Trophoblast cell (in vitro differentiated cells and primary cell): ENCODE measurements around the gene PRR35.
A peak's percentile ranks its signal among the peaks of the same experiment; 100 is the strongest.

Source experiments
- DNase-seq, 2 donors: peaks; one replicate each; pipeline ENCODE4 v3.0.0-alpha.2; 2016
- H2AFZ ChIP-seq: 2 replicates; pipeline ENCODE4 v1.6.1; 2013; ENCODE audit warnings: low read length, moderate library complexity, mild to moderate bottlenecking; ENCODE audit not compliant: insufficient read depth, poor library complexity
- H2AK5ac ChIP-seq: 2 replicates; pipeline ENCODE4 v1.6.1; 2013; ENCODE audit warnings: mild to moderate bottlenecking, low read length
- H2BK120ac ChIP-seq: 2 replicates; pipeline ENCODE4 v1.6.1; 2013; ENCODE audit warnings: low read length, mild to moderate bottlenecking, moderate library complexity; ENCODE audit not compliant: insufficient read depth, poor library complexity
- H2BK12ac ChIP-seq: 2 replicates; pipeline ENCODE4 v1.6.1; 2013; ENCODE audit warnings: mild to moderate bottlenecking, low read length, moderate library complexity
- H2BK5ac ChIP-seq: 2 replicates; pipeline ENCODE4 v1.6.1; 2013; ENCODE audit warnings: low read length, low read depth, moderate library complexity, mild to moderate bottlenecking; ENCODE audit not compliant: poor library complexity
- H3K14ac ChIP-seq: 2 replicates; pipeline ENCODE4 v1.6.1; 2013; ENCODE audit warnings: mild to moderate bottlenecking, low read length
- H3K18ac ChIP-seq: 2 replicates; pipeline ENCODE4 v1.6.1; 2013; ENCODE audit warnings: mild to moderate bottlenecking, low read length
- H3K23ac ChIP-seq: 2 replicates; pipeline ENCODE4 v1.6.1; 2013; ENCODE audit warnings: low read length
- H3K27ac ChIP-seq: 2 replicates; pipeline ENCODE4 v1.5.1; 2013; ENCODE audit warnings: low read depth, mild to moderate bottlenecking, inconsistent platforms, low read length, moderate library complexity
- H3K27me3 ChIP-seq: 2 replicates; pipeline ENCODE4 v1.6.1; 2013; ENCODE audit warnings: inconsistent platforms, mild to moderate bottlenecking, low read length, moderate library complexity; ENCODE audit not compliant: insufficient read depth
- H3K36me3 ChIP-seq, 2 experiments: 1 replicate in 1 of 2; 2 replicates in 1 of 2; pipeline ENCODE4 v1.6.1; 2013; ENCODE audit warnings: low read length in 2 of 2, mild to moderate bottlenecking in 2 of 2, moderate library complexity in 1 of 2; ENCODE audit not compliant: insufficient read depth in 2 of 2, control insufficient read depth in 1 of 2
- H3K4ac ChIP-seq: 2 replicates; pipeline ENCODE4 v1.6.1; 2013; ENCODE audit warnings: low read depth, mild to moderate bottlenecking, low read length, moderate library complexity
- H3K4me1 ChIP-seq, 2 experiments: 1 replicate in 1 of 2; 2 replicates in 1 of 2; pipeline ENCODE4 v1.6.1; 2013; ENCODE audit warnings: low read length in 2 of 2, mild to moderate bottlenecking in 2 of 2, moderate library complexity in 1 of 2; ENCODE audit not compliant: insufficient read depth in 2 of 2, control insufficient read depth in 1 of 2
- H3K4me2 ChIP-seq: 2 replicates; pipeline ENCODE4 v1.6.1; 2013; ENCODE audit warnings: inconsistent platforms, mild to moderate bottlenecking, low read length, moderate library complexity
- H3K4me3 ChIP-seq: 2 replicates; pipeline ENCODE4 v1.5.1; 2013; ENCODE audit warnings: mild to moderate bottlenecking, low read depth, low read length, inconsistent platforms
- H3K79me1 ChIP-seq: one replicate; pipeline ENCODE4 v1.6.1; 2013; ENCODE audit warnings: low read length
- H3K79me2 ChIP-seq: 2 replicates; pipeline ENCODE4 v1.6.1; 2013; ENCODE audit warnings: low read length, mild to moderate bottlenecking; ENCODE audit not compliant: control insufficient read depth, insufficient read depth, poor library complexity
- H3K9ac ChIP-seq: 2 replicates; pipeline ENCODE4 v1.6.1; 2013; ENCODE audit warnings: mild to moderate bottlenecking, low read length
- H3K9me3 ChIP-seq: 2 replicates; pipeline ENCODE4 v1.6.1; 2013; ENCODE audit warnings: low read depth, mild to moderate bottlenecking, control low read depth, inconsistent platforms, low read length; ENCODE audit not compliant: insufficient read depth
- H4K12ac ChIP-seq: 2 replicates; pipeline ENCODE4 v1.6.1; 2013; ENCODE audit warnings: low read depth, mild to moderate bottlenecking, low read length, moderate library complexity
- H4K8ac ChIP-seq: 2 replicates; pipeline ENCODE4 v1.6.1; 2013; ENCODE audit warnings: low read depth, mild to moderate bottlenecking, low read length, moderate library complexity
- H4K91ac ChIP-seq: one replicate; pipeline ENCODE4 v1.6.1; 2013; ENCODE audit warnings: low read depth, mild to moderate bottlenecking, low read length, moderate library complexity
- WGBS: extraction: QIAGEN DNeasy Blood & Tissue Kit; methylation state at CpG from one replicate; pipeline ENCODE4 v1.1.7; 2013; ENCODE audit warnings: missing lambda C conversion rate; ENCODE audit not compliant: insufficient read length, insufficient coverage; ENCODE audit errors: extremely low coverage; 5-methylcytosine and 5-hydroxymethylcytosine counted together

The PRR35 gene

GRCh38 chr16:580141-580945 lies 20.1 kb downstream of the PRR35 start:
- Histone ChIP-seq H3K4me3 (no peak overlapping the region), H3K14ac (no peak overlapping the region), H3K79me1 (no peaks in the 10 kb centered on the region), H2AFZ (no peak overlapping the region), H4K12ac (no peak overlapping the region), H3K18ac (no peak overlapping the region), H2BK12ac (no peak overlapping the region), H4K8ac (no peak overlapping the region), H3K27me3 (no peaks in the 10 kb centered on the region), H4K91ac (no peak overlapping the region), H3K27ac (no peak overlapping the region), H3K79me2 (no peaks in the 10 kb centered on the region), H3K23ac (no peak overlapping the region), H2BK120ac (no peak overlapping the region), H3K36me3 (peaks cover 22 to 26% of the 10 kb centered on the region in 2 experiments), H3K4me1 (no peaks in the 10 kb centered on the region), H3K4ac (no peak overlapping the region), H3K9me3 (peaks cover 15% of the 10 kb centered on the region), H2BK5ac (no peak overlapping the region), H3K9ac (no peak overlapping the region), H2AK5ac (no peak overlapping the region), H3K4me2 (no peak overlapping the region)
- no CpG with 5 or more reads among the region's 27 CpGs for WGBS
- DNase-seq = no peak

GRCh38 chr16:580946-581498 lies 20.8 kb downstream of the PRR35 start:
- no peaks in the 10 kb centered on the region for H3K27me3 ChIP-seq
- H3K27ac ChIP-seq = no peak overlapping the region
- no peak overlapping the region for H2BK5ac ChIP-seq
- H3K14ac ChIP-seq = no peak overlapping the region
- H4K8ac ChIP-seq = no peak overlapping the region
- H3K4me1 ChIP-seq = no peaks in the 10 kb centered on the region
- H3K4ac ChIP-seq = no peak overlapping the region
- no peak overlapping the region for H3K23ac ChIP-seq
- no peak overlapping the region for H2BK120ac ChIP-seq
- H2AFZ ChIP-seq = no peak overlapping the region
- DNase-seq = peak in 1 of 2 donors; percentile 43
- no peaks in the 10 kb centered on the region for H3K79me1 ChIP-seq
- no peak overlapping the region for H3K4me2 ChIP-seq
- no peak overlapping the region for H2BK12ac ChIP-seq
- H3K9me3 ChIP-seq = peaks cover 11% of the 10 kb centered on the region
- no peaks in the 10 kb centered on the region for H3K79me2 ChIP-seq
- no CpG with 5 or more reads among the region's 19 CpGs for whole genome bisulfite sequencing
- H4K91ac ChIP-seq = no peak overlapping the region
- H2AK5ac ChIP-seq = no peak overlapping the region
- no peak overlapping the region for H3K4me3 ChIP-seq
- peaks cover 15 to 20% of the 10 kb centered on the region in 2 experiments for H3K36me3 ChIP-seq
- no peak overlapping the region for H4K12ac ChIP-seq
- H3K18ac ChIP-seq = no peak overlapping the region
- H3K9ac ChIP-seq = no peak overlapping the region

GRCh38 chr16:582218-582613 lies 22.0 kb downstream of the PRR35 start:
- Histone ChIP-seq H3K4ac (no peak overlapping the region), H3K9ac (no peak overlapping the region), H3K9me3 (peaks cover 8% of the 10 kb centered on the region), H3K79me2 (no peaks in the 10 kb centered on the region), H3K27me3 (no peaks in the 10 kb centered on the region), H2AK5ac (no peak overlapping the region), H3K4me2 (no peak overlapping the region), H3K79me1 (no peaks in the 10 kb centered on the region), H3K14ac (no peak overlapping the region), H3K27ac (no peak overlapping the region), H3K18ac (no peak overlapping the region), H4K12ac (no peak overlapping the region), H4K91ac (no peak overlapping the region), H3K4me1 (no peaks in the 10 kb centered on the region), H2BK120ac (no peak overlapping the region), H2AFZ (no peak overlapping the region), H3K23ac (no peak overlapping the region), H3K36me3 (peaks cover 11 to 19% of the 10 kb centered on the region in 2 experiments), H2BK12ac (no peak overlapping the region), H2BK5ac (no peak overlapping the region), H3K4me3 (no peak overlapping the region), H4K8ac (no peak overlapping the region)
- WGBS = no CpG with 5 or more reads among the region's 18 CpGs
- DNase-seq = no peak

GRCh38 chr16:582614-583331 lies 22.6 kb downstream of the PRR35 start:
- Histone ChIP-seq H3K79me1 (no peaks in the 10 kb centered on the region), H3K36me3 (peaks cover 11 to 17% of the 10 kb centered on the region in 2 experiments), H3K79me2 (no peaks in the 10 kb centered on the region), H3K27ac (no peak overlapping the region), H3K4me2 (no peak overlapping the region), H4K8ac (no peak overlapping the region), H2BK120ac (no peak overlapping the region), H2AK5ac (no peak overlapping the region), H2AFZ (no peak overlapping the region), H3K27me3 (no peaks in the 10 kb centered on the region), H4K12ac (no peak overlapping the region), H3K14ac (no peak overlapping the region), H3K4me1 (peaks cover 0 to under 1% of the 10 kb centered on the region in 2 experiments), H3K4ac (no peak overlapping the region), H3K9ac (no peak overlapping the region), H3K4me3 (no peak overlapping the region), H3K23ac (no peak overlapping the region), H2BK5ac (no peak overlapping the region), H4K91ac (no peak overlapping the region), H3K18ac (no peak overlapping the region), H2BK12ac (no peak overlapping the region), H3K9me3 (peaks cover 8% of the 10 kb centered on the region)
- no CpG with 5 or more reads among the region's 21 CpGs for WGBS
- no peak for DNase-seq
